ENCODE results near the gene RHOBTB3. TPM values are rescaled to one million over a fixed set of nuclear protein-coding genes. Genes with fewer than 3 reads are reported as not detected.

Gene RHOBTB3
- total and polyA plus RNA-seq, 2 donors, result 24.0 to 282 TPM

GRCh38 chr5:95731571-95732554 lies 727 bp downstream of the RHOBTB3 start:
- DNase-seq (ENCODE audit: extremely low spot score), result no peak
- Histone ChIP-seq H3K36me3 (ENCODE audit: insufficient read depth) (no peaks in the 10 kb centered on the region), H3K4me1 (ENCODE audit: insufficient read depth) (no peaks in the 10 kb centered on the region), H3K27ac (ENCODE audit: low read depth) (peak overlapping the region; percentile 94), H3K4me3 (ENCODE audit: low read depth, low read length) (peak overlapping the region; percentile 76)
- WGBS, result 1% methylated on average over 64 of the region's 64 CpGs

GRCh38 chr5:95733107-95733665 lies 2.0 kb downstream of the RHOBTB3 start:
- Histone ChIP-seq H3K27ac (ENCODE audit: low read depth) (no peak overlapping the region), H3K4me3 (ENCODE audit: low read depth, low read length) (no peak overlapping the region), H3K4me1 (ENCODE audit: insufficient read depth) (no peaks in the 10 kb centered on the region), H3K36me3 (ENCODE audit: insufficient read depth) (no peaks in the 10 kb centered on the region)
- no peak for DNase-seq (ENCODE audit: extremely low spot score)
- WGBS, result 43% methylated on average over 9 of the region's 9 CpGs

DNA sequence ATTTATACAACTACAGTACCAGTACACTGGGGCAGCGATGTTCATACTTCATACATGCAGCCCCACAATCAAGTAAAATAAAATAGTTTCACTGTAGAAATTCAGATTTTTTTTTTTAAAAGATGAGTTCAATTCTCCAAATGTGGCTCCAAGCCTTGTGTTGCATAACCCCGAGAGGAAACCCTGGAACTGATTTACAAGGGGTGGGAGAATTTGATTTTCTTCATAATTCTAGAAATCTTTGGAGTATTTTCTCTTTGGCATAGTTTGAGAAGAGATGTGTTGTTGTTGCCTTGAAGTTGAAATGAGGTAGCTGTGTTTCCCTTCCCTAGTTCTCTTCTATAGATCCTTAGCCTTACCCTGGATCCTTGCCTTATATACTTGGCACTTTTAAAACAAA lies 3.1 kb downstream of the RHOBTB3 start:
- 31% methylated on average over 2 of the region's 2 CpGs for WGBS
- no peak for DNase-seq (ENCODE audit: extremely low spot score)
- Histone ChIP-seq H3K36me3 (ENCODE audit: insufficient read depth) (no peaks in the 10 kb centered on the region), H3K27ac (ENCODE audit: low read depth) (no peak overlapping the region), H3K4me1 (ENCODE audit: insufficient read depth) (no peaks in the 10 kb centered on the region), H3K4me3 (ENCODE audit: low read depth, low read length) (no peak overlapping the region)

GRCh38 chr5:95734906-95735305 lies 3.8 kb downstream of the RHOBTB3 start:
- H3K4me3 ChIP-seq (ENCODE audit: low read depth, low read length), result no peak overlapping the region
- no peaks in the 10 kb centered on the region for H3K36me3 ChIP-seq (ENCODE audit: insufficient read depth)
- H3K27ac ChIP-seq (ENCODE audit: low read depth), result no peak overlapping the region
- WGBS, result 21% methylated on average over 2 of the region's 2 CpGs
- DNase-seq (ENCODE audit: extremely low spot score), result no peak
- no peaks in the 10 kb centered on the region for H3K4me1 ChIP-seq (ENCODE audit: insufficient read depth)

DNA sequence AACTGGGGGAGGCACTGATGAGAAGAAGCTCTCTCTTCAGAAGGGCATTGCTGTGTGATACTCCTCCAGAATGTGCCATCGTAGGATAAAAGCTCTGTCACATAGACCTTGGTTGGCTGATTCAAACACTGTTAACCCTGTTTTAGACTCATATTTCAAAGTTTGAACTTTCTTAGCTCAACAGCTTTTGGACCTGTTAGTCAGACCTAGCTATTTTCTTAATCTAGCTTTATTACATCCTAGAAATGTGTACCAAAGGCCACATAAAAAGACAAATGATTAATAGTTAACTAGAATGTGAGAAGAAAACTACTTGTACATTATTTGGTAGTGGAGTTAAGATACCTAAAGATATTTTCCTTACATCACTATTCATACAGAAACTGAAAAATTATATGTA lies 4.3 kb downstream of the RHOBTB3 start:
- H3K4me3 ChIP-seq (ENCODE audit: low read depth, low read length), result no peak overlapping the region
- H3K4me1 ChIP-seq (ENCODE audit: insufficient read depth), result no peaks in the 10 kb centered on the region
- WGBS, result 29% methylated on average over 1 of the region's 1 CpG

GRCh38 chr5:95738072-95738471 lies 6.9 kb downstream of the RHOBTB3 start:
- no peaks in the 10 kb centered on the region for H3K4me1 ChIP-seq (ENCODE audit: insufficient read depth)
- DNase-seq (ENCODE audit: extremely low spot score), result no peak
- peaks cover 2% of the 10 kb centered on the region for H3K36me3 ChIP-seq (ENCODE audit: insufficient read depth)
- no peak overlapping the region for H3K27ac ChIP-seq (ENCODE audit: low read depth)
- WGBS, result 78% methylated on average over 4 of the region's 4 CpGs
- no peak overlapping the region for H3K4me3 ChIP-seq (ENCODE audit: low read depth, low read length)

More for the DNA sequence above, 4.3 kb downstream of the RHOBTB3 start:
- DNase-seq (ENCODE audit: extremely low spot score), result no peak
- Histone ChIP-seq H3K36me3 (ENCODE audit: insufficient read depth) (peaks cover 2% of the 10 kb centered on the region), H3K27ac (ENCODE audit: low read depth) (no peak overlapping the region)

DNA sequence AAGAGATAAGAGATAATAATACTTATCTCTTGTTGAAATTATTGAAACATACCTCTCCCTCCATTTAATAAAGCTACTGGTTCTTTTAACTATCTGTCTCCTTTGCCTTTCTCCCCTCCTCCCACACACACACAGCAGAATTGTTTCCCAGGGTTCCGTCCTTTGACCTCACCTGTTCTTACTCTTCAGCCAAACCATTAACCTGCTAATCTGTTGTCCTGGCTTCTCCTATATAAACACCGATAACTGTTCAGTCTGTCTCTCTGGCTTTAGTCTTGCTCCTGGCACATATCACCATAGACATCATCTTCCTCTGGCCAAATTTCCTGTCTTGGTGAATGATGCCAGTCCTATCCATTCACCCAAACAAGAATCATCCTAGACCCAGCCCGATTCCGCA lies 7.7 kb downstream of the RHOBTB3 start:
- Histone ChIP-seq H3K27ac (ENCODE audit: low read depth) (no peak overlapping the region), H3K4me3 (ENCODE audit: low read depth, low read length) (no peak overlapping the region), H3K36me3 (ENCODE audit: insufficient read depth) (peaks cover 2% of the 10 kb centered on the region), H3K4me1 (ENCODE audit: insufficient read depth) (no peaks in the 10 kb centered on the region)
- 95% methylated on average over 4 of the region's 4 CpGs for WGBS
- no peak for DNase-seq (ENCODE audit: extremely low spot score)

DNA sequence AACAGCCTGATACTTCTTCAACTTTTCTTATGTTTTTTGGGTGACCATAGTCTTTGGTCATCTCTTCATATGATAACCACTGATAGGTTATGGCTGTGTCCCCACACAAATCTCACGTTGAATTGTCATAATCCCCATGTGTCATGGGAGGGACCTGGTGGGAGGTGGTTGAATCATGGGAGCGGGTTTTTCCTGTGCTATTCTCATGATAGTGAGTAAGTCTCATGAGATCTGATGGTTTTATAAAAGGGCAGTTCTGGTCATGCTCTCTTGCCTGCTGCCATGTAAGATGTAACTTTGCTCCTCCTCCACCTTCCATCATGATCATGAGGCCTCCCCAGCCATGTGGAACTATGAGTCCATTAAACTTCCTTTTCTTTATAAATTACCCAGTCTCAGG lies 8.7 kb downstream of the RHOBTB3 start:
- H3K27ac ChIP-seq (ENCODE audit: low read depth), result no peak overlapping the region
- no peak for DNase-seq (ENCODE audit: extremely low spot score)
- WGBS, result 87% methylated on average over 2 of the region's 2 CpGs
- no peaks in the 10 kb centered on the region for H3K4me1 ChIP-seq (ENCODE audit: insufficient read depth)
- peaks cover 2% of the 10 kb centered on the region for H3K36me3 ChIP-seq (ENCODE audit: insufficient read depth)
- H3K4me3 ChIP-seq (ENCODE audit: low read depth, low read length), result no peak overlapping the region

DNA sequence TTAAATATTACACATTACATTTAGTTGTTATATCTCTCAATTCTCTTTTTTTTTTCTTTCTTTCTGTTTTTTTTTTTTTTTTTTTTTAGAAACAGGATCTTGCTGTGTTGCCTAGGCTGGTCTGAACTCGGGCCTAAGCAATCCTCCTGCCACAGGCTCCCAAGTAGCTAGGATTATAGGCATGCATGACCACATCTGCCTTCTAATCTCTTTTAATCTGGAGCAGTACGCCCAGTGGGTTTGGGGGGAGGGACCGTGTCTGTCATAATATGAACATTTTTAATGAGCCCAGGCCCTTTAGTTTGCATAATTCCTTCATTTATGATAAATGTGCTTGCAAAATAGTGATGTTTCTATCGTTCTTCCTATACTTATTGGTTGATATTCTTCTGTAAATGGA lies 10.3 kb downstream of the RHOBTB3 start:
- no peak for DNase-seq (ENCODE audit: extremely low spot score)
- 81% methylated on average over 4 of the region's 4 CpGs for WGBS
- Histone ChIP-seq H3K36me3 (ENCODE audit: insufficient read depth) (peaks cover 2% of the 10 kb centered on the region), H3K27ac (ENCODE audit: low read depth) (no peak overlapping the region), H3K4me3 (ENCODE audit: low read depth, low read length) (no peak overlapping the region), H3K4me1 (ENCODE audit: insufficient read depth) (no peaks in the 10 kb centered on the region)

- peaks cover 2% of the 10 kb centered on the region for H3K36me3 ChIP-seq (ENCODE audit: insufficient read depth)
- 84% methylated on average over 2 of the region's 2 CpGs for WGBS
- no peak for DNase-seq (ENCODE audit: extremely low spot score)
- no peaks in the 10 kb centered on the region for H3K4me1 ChIP-seq (ENCODE audit: insufficient read depth)
- H3K4me3 ChIP-seq (ENCODE audit: low read depth, low read length), result no peak overlapping the region
- no peak overlapping the region for H3K27ac ChIP-seq (ENCODE audit: low read depth)
Observed at GRCh38 chr5:95743232-95743631, 12.1 kb downstream of the RHOBTB3 start.

DNA sequence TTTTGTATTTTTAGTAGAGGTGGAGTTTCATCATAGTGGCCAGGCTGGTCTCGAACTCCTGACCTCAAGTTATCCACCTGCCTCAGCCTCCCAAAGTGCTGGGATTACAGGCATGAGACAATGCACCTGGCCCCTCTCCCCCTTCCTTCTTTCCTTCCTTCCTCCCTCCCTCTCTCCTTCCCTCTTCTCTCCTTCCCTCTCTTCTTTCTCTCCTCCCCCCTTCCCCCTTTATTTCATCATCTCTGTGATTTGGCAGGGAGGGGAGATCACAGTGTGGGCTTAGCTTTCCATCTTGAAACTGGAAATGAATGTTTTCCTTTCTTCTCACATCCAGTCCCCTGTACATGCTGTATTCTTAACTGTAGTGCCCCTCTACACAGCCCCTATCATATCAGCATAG lies 12.7 kb downstream of the RHOBTB3 start:
- H3K4me1 ChIP-seq (ENCODE audit: insufficient read depth), result no peaks in the 10 kb centered on the region
- no peak for DNase-seq (ENCODE audit: extremely low spot score)
- no peak overlapping the region for H3K4me3 ChIP-seq (ENCODE audit: low read depth, low read length)
- H3K27ac ChIP-seq (ENCODE audit: low read depth), result no peak overlapping the region
- peaks cover 2% of the 10 kb centered on the region for H3K36me3 ChIP-seq (ENCODE audit: insufficient read depth)
- WGBS, result 93% methylated on average over 1 of the region's 1 CpG

DNA sequence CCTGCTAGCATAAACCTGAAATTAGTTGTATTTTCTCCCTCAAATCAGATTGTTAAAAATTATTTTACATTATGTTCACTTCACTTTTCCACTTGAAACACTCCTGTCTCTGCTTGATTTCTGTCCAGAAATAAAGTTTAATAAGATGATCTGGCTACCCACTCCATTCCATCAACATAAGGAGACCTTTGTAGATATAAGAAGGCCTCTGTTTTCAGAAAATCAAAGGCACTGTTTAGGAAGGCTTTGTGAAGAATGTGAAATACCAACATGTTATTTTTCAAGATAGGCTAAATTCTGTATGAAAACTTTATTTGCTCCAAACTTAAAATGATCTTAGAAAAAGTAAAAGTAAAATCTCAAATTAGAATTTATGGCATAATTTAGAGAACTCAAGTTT lies 15.1 kb downstream of the RHOBTB3 start:
- DNase-seq (ENCODE audit: extremely low spot score), result no peak
- no peak overlapping the region for H3K27ac ChIP-seq (ENCODE audit: low read depth)
- H3K4me1 ChIP-seq (ENCODE audit: insufficient read depth), result no peaks in the 10 kb centered on the region
- no peak overlapping the region for H3K4me3 ChIP-seq (ENCODE audit: low read depth, low read length)
- H3K36me3 ChIP-seq (ENCODE audit: insufficient read depth), result peaks cover 2% of the 10 kb centered on the region

DNA sequence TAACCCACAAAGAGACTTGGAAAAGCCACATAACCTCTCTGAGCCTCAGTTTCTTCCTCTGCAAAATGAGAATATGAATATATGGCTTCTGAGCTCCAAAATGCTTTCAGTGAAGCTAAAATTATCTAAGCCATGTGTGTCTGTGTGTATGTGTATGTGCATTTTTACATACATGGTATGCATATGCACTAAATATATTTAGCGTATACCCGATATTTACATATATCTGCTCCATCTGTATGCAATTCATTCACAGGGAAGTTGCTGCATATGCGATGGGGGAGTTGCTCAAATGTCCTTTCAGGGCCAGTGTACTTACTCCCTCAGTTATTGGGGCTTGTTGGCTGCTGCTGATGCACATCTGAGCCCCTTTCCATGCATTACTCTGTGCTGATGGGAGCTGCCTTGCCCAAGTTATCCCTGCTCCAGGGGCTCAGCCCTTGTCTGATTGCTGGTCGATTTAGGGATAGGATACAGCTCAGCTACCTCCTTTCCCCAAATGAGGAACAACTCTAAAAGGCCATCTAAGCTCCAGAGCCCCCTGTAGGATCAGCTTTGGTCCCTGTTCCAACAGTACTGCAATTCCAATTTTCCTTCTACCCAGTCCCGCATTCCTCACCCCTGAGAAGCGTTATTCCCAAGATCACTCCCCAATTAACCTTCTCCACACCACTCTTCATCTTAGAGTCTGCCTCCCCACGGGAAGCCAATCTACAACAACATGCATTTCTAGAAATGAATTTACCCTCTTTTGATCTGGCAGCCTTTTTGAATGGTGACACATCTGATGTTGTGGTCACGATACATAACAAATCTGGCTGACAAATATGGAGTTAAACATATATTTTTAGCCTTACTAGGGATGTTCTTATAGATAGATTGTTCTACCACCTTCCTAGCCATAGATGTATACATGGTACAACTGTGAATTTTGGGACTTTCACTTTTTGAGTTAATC lies 15.9 kb downstream of the RHOBTB3 start:
- WGBS, result 77% methylated on average over 8 of the region's 8 CpGs
- H3K36me3 ChIP-seq (ENCODE audit: insufficient read depth), result peaks cover 2% of the 10 kb centered on the region

More for the DNA sequence above, 15.9 kb downstream of the RHOBTB3 start:
- no peak overlapping the region for H3K4me3 ChIP-seq (ENCODE audit: low read depth, low read length)
- no peaks in the 10 kb centered on the region for H3K4me1 ChIP-seq (ENCODE audit: insufficient read depth)
- H3K27ac ChIP-seq (ENCODE audit: low read depth), result no peak overlapping the region
- no peak for DNase-seq (ENCODE audit: extremely low spot score)
